GM19351 (cell line): ENCODE measurements around the gene COX4I1.

ENCODE experiments used
- ATAC-seq: cut with Tn5 transposase; IDR thresholded peaks from one replicate; pipeline ENCODE4 v1.9.1; 2021; ENCODE audit warnings: mild to moderate bottlenecking, moderate library complexity; ENCODE audit not compliant: unreplicated experiment

Gene COX4I1

DNA sequence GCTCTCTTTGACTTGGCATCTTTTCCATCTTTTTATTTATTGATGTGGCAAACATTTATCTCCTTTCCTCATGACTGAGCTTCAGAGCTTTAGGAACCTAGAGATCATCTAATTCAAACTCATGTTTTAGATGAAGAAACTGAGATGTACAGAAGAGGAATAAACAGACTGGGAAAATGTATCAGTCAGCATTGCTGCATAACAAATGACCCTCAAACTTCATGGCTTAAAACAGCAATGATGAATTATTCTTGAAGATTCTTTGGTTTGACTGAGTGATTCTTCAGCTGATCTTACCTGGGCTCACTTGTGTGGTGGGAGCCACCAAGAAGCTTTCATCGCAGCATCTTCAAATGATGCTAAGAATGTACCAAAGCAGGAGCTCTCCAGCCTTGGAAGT is 55.4 kb downstream of the COX4I1 start:
- ATAC-seq: no peak

- ATAC-seq: no peak
These were observed 56.6 kb downstream of the COX4I1 start for GRCh38 chr16:85856079-85856478.

DNA sequence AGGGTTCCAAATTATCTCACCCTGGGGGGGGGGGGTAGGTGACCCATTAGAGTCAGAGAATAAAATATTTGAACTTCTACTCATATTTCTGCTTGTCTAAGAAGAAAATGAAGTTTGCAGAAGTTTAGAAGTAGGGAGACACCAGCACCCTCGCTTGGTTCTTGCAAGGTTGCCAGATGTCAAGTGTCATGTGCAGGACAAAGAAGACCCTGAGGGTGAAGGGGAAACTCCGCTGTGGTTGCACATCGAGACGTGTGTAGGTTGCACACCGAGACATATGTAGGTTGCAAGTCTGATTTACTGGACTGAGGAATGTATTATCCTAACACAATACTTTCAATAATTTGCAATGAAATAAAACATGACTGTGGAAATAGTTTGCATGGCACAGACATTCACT is 57.1 kb downstream of the COX4I1 start:
- no peak for ATAC-seq
